ENCODE data around the gene INTS7. TPM values are rescaled to one million over a fixed set of nuclear protein-coding genes. Genes with fewer than 3 reads are reported as not detected.
"Not testable (repeated sequence)": the region's sequence is repeated elsewhere in the genome, so short reads cannot be mapped to it uniquely, and the experiment has no call there.

The INTS7 gene
- total RNA-seq, 1 donor from 2014 or later, result 39.5 TPM

DNA sequence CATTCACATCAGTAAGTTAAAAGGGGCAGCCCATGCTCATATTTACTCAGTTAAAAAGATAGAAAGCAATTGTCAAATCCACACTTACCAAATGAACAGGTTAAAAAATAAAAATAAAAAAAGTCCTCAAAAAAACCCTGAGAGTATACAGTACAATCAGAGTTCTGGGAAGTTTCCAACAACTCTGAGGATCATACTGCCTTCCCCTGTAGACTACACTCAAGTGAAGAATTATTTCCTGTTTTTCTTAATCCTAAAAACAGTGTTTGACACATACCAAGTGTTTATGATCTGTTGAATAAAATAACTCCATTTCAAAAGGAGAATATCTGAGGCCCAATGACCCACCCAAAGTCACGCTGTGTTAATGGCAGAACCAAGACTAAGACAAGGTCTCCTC is 61.8 kb downstream of the INTS7 start:
- DNase-seq, result no peak

DNA sequence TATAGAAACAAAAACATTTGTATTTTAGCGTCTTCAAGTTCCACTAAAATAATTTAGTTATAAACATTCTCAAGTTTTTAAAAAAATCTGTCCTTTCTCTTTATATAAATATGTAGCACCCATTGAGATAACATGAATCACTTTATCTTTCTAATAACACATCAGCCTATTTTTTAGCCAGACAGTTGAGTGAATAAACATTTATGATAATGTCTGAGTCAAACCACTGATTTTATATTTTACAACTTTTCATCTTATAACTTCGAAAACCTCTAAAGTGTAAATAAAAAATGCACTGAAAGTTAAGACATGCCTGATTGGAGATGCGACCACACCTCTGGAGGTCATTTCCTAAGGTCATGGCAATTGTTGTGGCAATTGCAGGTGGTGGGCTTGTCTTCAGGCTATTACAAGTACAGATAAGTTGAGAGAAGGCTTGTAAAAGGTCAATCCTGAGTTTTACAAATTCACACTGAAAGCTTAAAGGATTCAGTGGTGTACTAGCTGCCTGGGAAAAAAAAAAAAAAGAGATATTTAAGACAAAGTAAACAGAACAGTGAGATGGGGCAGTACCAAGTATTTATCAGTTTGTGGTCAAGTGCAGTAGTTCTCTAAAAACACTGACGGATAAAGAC is 67.0 kb downstream of the INTS7 start:
- DNase-seq, result no peak

DNA sequence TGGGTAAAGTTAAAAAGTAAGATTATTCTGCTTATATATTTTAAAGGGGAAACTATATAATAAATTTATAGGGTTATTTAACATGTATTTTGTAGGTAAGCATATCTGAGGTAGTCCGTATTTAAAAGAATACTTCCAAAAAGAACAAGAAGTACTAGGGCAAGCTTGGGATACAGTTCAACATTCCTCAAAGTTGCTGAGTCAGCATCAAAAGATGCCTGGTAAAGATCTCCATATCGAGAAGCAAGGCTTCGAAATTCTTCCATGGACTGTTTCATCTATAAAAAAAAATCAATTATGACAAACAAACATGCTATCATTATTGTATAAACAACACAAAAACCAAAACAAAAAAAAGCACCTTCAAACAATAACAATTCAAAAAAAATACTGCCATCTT is 67.7 kb downstream of the INTS7 start:
- no peak for DNase-seq

DNA sequence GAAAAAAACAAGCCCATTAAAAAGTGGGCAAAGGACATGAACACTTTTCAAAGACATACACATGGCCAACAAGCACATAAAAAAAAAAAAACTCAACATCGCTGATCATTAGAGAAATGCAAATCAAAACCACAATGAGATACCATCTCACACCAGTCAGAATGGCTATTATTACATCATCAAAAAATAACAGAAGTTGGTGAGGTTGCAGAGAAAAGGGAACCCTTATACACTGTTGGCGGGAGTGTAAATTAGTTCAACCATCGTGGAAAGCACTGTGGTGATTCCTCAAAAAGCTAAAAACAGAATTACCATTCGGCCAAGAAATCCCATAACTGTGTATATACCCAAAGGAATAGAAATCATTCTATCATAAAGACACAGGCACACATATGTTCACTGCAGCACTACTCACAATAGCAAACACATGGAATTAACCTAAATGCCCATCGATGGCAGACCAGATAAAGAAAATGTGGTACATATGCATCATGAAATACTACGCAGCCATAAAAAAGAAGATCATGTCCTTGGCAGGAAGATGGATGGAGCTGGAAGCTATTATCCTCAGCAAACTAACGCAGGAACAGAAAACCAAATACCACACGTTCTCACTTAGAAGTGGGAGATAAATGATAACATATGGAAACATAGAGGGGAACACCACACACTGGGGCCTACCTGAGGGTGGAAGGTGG is 70.1 kb downstream of the INTS7 start:
- DNase-seq, result no peak

DNA sequence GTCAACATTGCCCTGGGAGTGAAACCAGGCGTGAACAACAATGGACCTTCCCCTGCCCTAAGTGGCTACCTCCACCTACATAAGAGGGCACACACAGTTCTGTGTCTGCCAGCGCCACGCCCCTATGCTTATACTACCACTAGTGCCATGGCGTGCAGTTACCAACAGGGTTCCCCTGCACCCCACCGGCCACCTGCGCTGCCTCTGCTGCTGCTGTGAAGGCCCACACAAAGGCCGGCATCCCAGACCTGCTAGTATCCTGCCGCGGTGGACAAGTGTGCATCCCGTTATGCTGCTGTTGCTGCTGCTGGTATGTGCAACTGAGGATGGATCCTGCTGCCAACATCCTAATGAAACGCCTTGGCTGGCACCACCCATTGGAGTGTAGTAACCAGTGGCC is 75.7 kb downstream of the INTS7 start:
- no peak for DNase-seq

DNA sequence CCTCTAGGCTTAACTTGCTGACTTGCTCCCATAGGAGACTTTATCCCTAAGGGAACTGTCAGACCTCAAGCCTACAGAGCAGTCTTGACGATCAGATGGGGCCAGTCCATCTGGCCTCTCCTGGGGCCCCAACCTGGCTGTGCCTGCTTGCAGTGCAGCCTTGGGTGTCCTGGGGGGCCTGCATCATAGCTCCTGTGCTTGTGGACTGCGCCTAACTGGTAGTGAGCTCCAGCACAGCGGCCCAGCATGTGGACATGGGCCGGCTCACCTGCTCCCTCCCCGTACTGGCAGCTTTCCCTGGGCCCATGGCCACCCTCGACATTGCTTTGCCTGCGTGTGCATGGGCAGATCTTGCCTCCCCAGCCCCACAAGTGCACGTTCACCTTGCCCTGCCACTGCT is 76.1 kb downstream of the INTS7 start:
- no peak for DNase-seq

DNA sequence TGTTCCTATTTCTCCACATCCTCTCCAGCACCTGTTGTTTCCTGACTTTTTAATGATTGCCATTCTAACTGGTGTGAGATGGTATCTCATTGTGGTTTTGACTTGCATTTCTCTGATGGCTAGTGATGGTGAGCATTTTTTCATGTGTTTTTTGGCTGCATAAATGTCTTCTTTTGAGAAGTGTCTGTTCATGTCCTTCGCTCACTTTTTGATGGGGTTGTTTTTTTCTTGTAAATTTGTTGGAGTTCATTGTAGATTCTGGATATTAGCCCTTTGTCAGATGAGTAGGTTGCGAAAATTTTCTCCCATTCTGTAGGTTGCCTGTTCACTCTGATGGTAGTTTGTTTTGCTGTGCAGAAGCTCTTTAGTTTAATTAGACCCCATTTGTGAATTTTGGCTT is 81.3 kb downstream of the INTS7 start:
- DNase-seq, result not testable (repeated sequence)

DNA sequence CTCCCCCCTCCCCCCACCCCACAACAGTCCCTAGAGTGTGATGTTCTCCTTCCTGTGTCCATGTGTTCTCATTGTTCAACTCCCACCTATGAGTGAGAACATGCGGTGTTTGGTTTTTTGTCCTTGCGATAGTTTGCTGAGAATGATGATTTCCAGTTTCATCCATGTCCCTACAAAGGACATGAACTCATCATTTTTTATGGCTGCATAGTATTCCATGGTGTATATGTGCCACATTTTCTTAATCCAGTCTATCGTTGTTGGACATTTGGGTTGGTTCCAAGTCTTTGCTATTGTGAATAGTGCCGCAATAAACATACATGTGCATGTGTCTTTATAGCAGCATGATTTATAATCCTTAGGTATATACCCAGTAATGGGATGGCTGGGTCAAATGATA is 81.8 kb downstream of the INTS7 start:
- DNase-seq, result not testable (repeated sequence)

DNA sequence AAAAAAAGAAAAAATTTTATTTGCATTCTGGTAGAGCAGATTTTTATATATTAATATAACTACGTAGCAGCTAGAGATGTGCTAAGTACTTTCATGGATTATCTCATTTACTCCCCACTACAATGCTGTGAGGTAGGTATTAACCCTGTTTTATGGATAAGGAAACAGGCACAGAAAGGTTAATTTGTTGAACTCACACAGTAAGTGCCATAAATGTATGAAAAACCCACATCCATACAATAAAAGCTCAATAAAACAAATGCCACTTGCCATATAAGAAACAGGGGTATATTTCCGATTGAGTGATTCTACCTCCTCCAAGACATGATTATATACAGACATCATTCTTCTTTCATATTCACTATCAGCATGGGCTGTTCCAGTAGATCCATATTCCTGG is 83.1 kb downstream of the INTS7 start:
- no peak for DNase-seq

DNA sequence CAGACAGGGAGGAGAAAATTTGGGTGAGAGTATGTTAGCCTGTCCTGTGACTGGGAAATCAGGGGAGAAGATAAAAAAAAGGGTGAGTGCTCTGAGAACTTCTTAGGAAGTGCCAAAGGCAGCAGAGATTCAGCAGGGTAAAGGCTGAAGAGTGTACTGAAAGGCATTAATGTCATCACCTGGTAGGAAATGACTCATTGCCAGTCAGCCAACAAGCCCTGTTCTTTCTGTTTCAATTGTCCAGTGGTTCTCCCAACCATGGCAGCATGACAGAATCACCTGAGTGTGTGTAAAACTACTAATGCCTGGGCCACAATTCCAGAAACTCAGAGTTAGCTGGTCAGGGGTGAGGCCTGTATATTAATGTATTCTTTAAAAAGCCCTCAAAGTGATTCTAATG is 83.5 kb downstream of the INTS7 start:
- DNase-seq, result no peak

DNA sequence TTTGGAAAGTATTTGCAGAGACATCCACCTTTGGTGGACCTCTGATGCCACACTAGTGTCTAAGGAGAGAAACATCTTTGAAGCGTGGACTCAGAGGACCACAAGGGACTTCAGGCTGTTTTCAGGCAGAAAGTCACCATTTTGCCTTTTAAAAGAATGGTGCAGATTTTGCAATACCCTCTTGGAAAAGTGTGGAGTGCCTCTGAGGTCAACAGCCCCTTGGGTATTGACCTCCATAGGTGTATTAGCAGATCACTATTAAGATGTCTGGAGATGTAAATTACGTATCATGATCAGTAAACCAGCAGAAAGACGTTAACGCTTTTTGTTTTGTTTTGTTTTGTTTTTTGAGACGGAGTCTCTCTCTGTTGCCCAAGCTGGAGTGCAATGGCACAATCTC is 87.0 kb downstream of the INTS7 start:
- no peak for DNase-seq

DNA sequence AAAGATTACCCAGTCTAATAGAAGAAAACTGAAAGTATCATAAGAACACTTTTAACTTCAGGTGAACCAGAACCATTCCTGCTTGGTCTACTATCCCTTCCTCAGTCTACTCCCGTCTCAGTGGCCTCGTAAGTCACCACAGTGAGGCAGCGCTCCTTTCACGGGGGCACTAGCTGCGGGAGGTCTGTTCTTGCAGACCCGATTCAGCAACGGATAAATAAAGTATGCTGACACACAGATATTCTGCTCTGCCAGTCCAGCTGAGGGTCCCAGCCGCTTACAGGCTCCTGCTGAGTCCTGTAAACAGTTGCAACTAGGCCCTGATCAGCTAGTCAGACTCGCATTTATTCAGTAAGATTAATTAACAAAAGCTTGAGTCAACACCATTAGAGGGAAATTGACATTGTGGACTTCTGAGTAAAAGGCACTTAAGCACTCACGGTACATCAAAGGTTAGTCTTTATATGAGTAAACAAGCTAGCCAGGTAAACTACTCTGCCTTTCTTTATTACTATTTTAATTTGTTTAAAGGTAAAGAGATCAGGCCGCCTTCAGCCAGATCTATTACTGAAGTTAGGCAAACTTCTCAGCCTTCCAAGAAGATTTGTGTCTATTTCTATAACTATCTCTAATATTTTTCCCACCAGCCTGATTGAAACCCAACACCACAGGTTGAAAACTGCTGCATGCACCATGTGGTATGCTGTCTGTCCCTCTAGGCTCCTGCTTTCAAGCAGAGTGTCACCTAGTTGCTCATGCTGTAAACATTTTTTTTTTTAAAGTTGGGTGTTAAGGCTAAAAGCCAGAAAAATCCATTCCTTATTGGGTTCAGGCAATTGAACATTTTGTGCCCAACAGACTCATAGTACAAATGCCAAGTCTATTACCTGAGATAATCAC is 87.7 kb downstream of the INTS7 start:
- no peak for DNase-seq

DNA sequence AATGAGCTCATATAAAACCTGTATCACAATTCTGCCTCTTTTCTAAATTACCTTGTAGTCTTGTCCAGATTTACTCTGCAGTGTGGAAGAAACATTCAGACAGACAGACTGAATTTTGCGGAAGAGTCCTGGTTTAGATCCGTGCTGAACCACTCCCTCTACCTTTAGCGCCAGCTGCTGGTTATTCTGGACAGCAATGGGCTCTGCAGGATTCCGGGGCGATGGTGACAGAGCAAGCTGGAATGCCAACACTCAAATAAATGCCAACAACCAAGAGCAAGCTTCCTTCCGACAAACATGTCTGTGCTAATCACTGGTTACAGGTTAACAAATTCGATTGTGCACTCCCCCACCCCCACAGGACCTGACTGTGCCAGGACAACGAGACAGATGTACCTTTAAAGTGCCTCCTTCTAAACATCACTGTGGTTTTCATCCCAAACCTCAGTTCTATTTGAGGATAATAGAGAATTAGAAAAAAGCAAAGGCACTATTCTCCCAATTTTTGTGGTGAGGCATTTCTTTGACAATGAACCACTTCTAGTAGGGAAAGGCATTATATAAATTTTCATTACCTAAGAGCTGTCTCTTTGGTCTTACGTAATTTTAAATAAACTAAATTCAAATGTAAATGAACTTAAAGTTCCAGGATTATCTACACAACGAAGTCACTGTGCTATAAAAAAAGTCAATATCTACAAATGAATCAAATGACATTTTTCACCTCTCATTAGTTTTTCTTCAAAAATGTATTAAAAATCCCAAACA is 90.4 kb downstream of the INTS7 start:
- no peak for DNase-seq

DNA sequence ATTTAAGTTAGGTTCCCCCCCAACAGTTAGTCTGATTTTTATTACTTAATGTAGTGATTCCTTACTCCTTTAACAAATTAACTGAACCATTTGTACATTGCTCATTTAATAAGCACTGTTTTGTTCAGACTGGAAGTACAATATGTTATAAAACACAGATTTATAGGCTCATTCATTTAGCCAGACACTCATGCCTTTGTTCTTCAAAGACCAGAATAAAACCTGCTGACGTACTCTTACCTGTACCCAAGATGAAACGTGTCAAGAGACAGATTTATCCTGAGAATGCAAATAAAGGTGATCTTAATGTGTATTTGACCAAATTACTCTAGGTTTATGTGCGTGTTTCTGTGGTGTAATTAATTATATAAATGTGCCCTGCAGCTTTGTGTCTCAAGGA is 92.8 kb downstream of the INTS7 start:
- no peak for DNase-seq

DNA sequence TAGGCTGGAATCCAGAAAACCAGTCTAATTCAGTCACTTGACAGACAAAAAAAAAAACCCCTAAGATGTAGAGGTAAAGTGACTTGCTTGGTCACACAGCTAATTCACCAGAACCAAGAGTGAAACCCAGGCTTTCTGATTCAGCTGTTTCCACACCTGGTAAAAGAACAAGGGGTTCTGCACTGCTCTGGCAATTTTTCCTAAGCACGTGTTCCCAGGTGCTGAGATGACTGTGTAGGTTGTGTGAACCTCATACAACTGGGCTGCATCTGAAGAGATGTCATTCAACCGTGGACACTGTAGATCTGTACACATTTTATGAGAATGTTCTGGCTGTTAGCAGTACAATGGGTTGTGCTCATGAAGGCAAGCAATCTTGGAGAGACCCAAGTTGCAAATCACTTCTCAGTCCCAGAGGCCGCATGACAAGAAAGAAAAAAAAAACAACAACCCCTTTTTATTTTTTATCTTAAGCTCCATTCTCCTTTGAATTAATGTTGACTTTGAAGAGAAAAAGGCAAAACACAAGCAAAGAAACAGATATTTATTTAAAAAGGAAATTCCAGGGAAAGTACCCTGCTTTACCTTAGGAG is 95.4 kb downstream of the INTS7 start:
- no peak for DNase-seq

DNA sequence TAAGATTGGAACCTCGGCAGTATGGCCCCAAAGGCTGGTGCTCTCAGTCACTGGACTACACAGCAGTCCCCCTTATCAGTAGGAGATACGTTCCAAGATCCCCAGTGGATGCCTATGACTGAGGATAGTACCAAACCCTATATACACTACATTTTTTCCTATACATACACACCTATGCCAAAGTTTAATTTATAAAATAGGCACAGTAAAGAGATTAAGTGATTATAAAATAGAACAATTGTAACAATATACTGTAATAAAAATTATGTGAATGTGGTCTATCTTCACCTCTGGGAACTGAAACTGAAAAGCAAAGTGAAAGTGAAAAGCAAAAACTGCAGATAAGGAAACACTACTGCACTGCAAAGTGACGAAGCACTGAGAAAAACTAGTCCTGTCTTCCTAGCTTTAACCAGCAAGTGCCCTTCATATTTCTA is 96.8 kb downstream of the INTS7 start:
- DNase-seq, result no peak

DNA sequence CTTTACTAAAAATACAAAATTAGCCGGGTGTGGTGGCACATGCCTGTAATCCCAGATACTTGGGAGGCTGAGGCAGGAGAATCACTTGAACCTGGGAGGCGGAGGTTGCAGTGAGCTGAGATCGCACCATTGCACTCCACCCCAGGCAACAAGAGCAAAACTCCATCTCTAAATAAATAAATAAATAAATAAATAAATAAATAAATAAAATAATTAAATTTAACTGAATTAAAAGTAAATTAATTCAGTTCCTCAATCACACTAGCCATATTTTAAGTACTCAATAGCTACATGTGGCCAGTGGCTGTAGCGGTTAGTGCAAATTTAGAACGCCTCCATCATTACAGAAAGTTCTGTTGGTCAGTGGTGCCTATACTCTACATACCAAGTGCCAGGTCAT is 97.9 kb downstream of the INTS7 start:
- not testable (repeated sequence) for DNase-seq

DNA sequence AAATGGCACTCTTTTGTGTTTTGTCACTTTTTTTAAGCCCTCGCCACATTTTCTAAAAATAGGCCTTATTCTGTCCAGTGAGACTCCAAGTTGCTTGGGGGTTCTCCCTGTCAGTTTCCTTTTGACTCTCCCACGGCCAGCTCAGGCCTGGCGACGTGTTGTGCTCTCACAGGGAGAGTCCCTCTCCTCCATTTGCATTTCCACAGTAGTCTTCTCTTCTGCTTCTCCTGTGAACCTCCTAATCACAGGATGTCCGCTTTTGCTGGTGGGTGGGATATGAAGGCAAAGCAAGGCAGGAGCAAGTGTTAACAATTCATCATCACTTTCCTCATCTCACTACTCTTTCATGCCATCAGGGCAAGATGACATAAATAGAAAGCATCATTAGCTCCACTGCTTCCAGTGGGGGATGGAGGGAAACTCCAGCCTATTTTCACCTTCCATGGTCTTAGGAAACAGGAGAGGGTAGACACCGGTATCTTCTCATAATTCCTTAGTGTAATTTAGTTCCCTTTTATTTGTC is 99.8 kb downstream of the INTS7 start:
- no peak for DNase-seq

DNA sequence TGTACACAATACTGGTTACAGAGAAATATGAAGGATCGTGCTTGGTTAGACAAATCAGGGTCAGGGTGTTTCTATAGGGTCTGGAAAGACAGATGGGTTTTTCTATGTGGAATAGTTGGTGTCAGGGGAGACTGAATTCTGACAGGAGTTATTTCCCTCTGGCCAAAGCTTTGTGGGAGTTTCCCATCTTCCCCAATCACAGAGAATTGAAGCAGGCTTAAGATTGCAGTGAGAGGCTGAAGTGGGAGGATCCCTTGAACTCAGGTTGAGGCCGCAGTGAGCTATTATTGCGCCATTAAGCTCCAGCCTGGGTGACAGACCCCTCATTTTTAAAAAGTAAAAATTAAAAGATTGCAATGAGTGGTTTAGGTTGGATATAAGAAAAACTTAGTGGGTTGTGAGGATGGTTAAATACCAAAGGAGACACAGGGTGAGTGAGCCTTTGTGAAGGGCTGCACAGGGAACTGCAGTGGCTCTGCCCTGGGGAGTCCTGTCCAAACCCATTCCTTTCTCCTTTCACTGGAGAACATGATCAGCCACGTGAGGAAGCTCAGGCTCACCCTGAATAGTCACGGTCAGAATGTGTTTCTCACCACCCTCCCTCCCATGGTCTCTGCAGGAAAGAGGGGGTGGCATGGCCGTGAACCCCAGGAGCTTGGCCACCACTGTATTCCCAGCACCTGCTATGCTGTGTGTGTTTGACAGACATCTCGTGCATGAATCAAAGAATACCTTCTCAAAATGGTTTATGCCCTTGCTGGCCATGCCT is 101.2 kb downstream of the INTS7 start:
- no peak for DNase-seq

DNA sequence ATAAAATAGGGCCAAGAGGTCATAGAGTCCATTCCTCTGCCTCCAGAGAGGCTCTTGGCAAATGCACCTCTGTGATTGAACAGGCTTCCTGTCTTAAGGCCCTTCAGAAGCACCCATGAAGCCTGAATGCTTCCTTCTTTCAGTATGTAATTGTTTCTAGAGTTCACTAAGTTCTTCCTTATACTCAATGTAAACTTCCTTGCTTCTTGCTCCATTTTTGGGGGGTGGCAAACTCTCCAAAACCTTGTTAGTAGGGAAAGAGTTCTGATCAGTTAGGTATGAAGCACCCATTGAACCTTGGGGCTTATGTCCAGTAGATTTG is 102.5 kb downstream of the INTS7 start:
- DNase-seq, result no peak

DNA sequence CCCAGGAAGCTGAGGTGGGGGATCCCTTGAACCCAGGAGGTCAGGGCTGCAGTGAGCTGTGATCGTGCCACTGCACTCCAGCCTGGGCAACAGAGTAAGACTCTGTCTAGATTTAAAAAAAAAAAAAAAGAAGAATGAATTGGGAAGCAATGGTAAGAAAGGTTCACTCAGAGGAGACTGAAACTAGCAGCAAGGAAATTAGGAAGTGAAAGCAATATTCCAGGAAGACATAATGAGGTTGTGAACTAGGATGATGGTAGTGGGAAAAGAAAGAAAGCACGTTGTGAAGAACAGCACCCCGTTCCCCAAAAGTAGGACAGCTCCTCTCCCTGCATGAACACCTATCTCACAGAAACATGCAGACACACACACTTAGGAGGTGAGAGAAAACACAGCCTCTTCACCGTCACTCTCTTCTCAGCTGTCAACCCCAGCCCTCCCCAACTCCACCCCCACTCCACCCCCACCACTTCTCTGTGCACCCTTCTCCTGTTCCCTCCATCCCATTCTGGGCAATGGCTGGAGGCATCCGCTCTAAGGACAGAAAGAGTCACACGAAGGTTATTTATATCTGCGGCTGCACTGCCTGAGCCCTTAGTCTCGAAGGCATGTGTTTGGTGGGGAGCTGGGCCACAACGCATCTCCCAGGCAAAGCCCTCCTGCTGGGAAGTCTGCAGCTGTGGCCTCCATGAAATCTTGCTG is 103.0 kb downstream of the INTS7 start:
- DNase-seq, result no peak
